Measurements from ENCODE around the gene UST. TPM values are rescaled to one million over a fixed set of nuclear protein-coding genes. Genes with fewer than 3 reads are reported as not detected.

Gene UST
- total RNA-seq, 4 donors from 2014 or later: 2.9 to 12.0 (median 5.7) TPM

DNA sequence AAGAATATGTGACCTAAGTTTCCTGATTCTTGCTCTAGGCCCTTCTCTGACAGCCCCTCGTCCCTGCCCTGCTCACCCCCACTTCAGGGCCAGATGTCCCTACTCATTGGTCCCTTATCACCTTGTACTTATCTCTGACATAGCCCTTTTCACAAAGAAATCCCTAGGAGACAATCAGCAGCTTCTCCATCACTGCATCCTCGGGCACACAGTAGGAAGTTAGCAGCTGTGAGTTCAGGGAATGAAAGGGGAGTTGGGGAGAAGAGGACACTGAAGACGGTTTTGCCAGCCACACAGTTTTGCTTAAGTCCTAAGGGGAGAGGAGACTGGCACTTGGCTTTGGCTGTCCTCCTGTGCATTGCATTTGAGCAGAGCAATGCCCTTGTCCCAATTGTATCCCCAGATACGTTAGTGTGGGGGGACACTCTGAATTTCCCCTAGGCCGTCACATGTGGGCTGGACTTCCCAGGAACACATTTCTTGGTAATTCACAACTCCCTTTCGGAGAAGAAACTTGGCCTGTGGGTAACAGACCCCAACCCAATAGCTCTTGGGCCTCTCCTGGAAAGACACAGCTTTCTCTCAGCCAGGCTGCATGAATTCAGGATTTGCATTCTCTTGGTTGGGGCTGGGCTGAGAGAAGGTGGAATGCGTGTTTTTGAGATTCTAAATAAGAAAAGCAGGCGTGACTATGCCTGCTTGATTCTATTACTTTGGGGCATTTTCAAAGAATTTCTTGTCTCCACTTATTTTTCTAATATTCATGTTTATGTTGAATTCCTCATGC is 177.6 kb downstream of the UST start:
- TF ChIP-seq, protein P1, sequence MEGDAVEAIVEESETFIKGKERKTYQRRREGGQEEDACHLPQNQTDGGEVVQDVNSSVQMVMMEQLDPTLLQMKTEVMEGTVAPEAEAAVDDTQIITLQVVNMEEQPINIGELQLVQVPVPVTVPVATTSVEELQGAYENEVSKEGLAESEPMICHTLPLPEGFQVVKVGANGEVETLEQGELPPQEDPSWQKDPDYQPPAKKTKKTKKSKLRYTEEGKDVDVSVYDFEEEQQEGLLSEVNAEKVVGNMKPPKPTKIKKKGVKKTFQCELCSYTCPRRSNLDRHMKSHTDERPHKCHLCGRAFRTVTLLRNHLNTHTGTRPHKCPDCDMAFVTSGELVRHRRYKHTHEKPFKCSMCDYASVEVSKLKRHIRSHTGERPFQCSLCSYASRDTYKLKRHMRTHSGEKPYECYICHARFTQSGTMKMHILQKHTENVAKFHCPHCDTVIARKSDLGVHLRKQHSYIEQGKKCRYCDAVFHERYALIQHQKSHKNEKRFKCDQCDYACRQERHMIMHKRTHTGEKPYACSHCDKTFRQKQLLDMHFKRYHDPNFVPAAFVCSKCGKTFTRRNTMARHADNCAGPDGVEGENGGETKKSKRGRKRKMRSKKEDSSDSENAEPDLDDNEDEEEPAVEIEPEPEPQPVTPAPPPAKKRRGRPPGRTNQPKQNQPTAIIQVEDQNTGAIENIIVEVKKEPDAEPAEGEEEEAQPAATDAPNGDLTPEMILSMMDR (IDR thresholded peaks at IDR 0.05): no peak
- no peak for TF ChIP-seq POLR2A (IDR thresholded peaks at IDR 0.05)
- Histone ChIP-seq H3K4me1 (no peaks in the 10 kb centered on the region), H3K9me3 (no peaks in the 10 kb centered on the region), H3K27me3 (no peaks in the 10 kb centered on the region), H3K36me3 (no peaks in the 10 kb centered on the region), H3K27ac (no peak overlapping the region), H3K4me3 (no peak overlapping the region)
- WGBS, 2 donors: 84 to 90% methylated on average over 6 to 8 of the region's 8 CpGs
- no peak for DNase-seq
- intact Hi-C loops (cut with DNase I): no loop called here

DNA sequence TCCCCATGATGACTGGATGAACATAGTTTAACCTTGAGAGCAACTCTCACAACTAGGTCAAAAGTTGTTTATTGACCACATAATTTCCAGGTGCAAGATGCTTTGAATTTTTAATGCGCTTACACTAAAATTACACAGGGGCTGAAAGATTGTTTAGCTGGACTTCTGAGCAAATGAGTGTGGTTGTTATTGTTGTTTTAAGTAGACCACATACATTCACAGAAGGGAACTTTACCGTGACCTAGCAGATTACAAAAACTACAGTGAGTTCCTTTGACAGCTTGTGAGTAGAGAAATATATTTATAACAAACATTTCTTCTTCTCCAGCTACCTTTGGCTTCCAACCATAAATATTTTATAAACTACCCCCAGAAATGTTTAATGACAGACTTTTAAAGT is 178.9 kb downstream of the UST start:
- intact Hi-C loops (cut with DNase I): no loop called here
- no peak for DNase-seq
- Histone ChIP-seq H3K4me1 (no peaks in the 10 kb centered on the region), H3K27ac (no peak overlapping the region), H3K36me3 (no peaks in the 10 kb centered on the region), H3K4me3 (no peak overlapping the region), H3K9me3 (no peaks in the 10 kb centered on the region), H3K27me3 (no peaks in the 10 kb centered on the region)
- WGBS, 2 donors: 54 to 83% methylated on average over 2 of the region's 2 CpGs
- TF ChIP-seq, protein P1 (IDR thresholded peaks at IDR 0.05): no peak
- TF ChIP-seq POLR2A (IDR thresholded peaks at IDR 0.05): no peak

DNA sequence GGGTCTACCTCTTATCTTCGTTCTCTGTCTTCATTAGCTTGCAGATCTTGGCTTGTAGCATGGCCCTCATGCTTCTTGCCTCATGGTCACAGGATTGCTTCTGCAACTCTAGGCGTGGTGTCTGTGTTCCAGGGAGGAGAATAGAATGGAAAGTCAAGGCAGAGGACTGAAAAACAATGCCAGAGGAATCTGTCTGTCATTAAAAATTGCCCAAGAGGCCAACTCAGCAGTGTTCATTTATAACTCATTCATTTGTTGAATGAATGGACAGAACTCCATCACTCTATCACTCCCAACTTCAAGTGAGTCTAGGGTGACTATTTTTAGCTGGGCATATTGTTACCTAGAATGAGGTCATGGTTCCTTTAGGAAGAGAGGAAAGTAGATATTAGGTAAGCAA is 179.6 kb downstream of the UST start:
- intact Hi-C loops (cut with DNase I): no loop called here
- no peak for DNase-seq

DNA sequence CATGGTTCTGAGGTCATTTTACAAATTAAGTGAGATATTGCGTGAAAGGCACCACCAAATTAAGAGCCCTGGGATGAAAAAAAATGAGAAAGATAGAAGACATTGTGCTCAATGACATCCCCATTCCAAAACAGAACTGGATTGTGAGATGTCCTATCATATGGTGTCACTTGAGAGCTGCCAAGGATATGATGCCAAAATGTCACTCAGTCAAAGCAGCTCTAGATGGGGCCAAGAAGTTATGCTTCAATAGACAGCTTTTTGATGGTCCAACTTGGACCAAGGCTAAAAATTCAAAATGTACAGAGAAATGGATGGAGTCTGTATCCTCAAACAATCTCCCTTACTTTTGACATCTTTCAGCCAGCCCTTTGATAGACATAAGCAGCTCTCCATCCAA is 180.8 kb downstream of the UST start:
- Histone ChIP-seq H3K4me3 (no peak overlapping the region), H3K4me1 (no peaks in the 10 kb centered on the region), H3K27ac (no peak overlapping the region), H3K36me3 (no peaks in the 10 kb centered on the region), H3K9me3 (no peaks in the 10 kb centered on the region), H3K27me3 (no peaks in the 10 kb centered on the region)
- intact Hi-C loops (cut with DNase I): no loop called here
- 100% methylated on average over 1 of the region's 1 CpG for WGBS, 2 donors
- DNase-seq: no peak
- TF ChIP-seq, protein P1 (IDR thresholded peaks at IDR 0.05): no peak
- no peak for TF ChIP-seq POLR2A (IDR thresholded peaks at IDR 0.05)

More for the DNA sequence above, 179.6 kb downstream of the UST start:
- H3K27me3 ChIP-seq: no peaks in the 10 kb centered on the region
- no peaks in the 10 kb centered on the region for H3K36me3 ChIP-seq
- no peaks in the 10 kb centered on the region for H3K9me3 ChIP-seq
- TF ChIP-seq POLR2A (IDR thresholded peaks at IDR 0.05): no peak
- TF ChIP-seq, protein P1 (IDR thresholded peaks at IDR 0.05): no peak
- no peaks in the 10 kb centered on the region for H3K4me1 ChIP-seq
- no peak overlapping the region for H3K4me3 ChIP-seq
- H3K27ac ChIP-seq: no peak overlapping the region
- 75 to 97% methylated on average over 2 of the region's 2 CpGs for WGBS, 2 donors

DNA sequence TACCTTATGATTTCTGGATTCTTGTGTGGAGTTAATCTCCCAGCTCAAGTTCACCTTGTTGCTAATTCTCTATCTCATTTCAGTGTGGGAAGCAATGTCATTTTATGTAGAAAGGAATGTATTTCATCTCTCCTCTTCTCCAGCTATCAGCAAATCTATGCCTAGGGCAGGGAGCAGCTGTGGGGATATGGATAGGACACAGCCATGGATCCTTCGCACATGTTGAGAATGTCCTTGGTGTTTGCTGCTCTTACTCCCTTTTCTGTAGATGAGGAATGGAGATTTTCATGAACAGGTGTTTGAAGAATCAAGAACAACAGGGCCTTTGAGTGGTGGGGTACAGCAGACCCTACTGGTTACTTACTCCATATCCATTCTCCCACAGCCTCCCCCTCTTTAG is 182.0 kb downstream of the UST start:
- no peak for DNase-seq
- intact Hi-C loops (cut with DNase I): no loop called here
- H3K4me1 ChIP-seq: peaks cover 0 to 5% (median 0%) of the 10 kb centered on the region in 3 donors
- no peaks in the 10 kb centered on the region for H3K27me3 ChIP-seq
- H3K4me3 ChIP-seq: no peak overlapping the region
- no peaks in the 10 kb centered on the region for H3K36me3 ChIP-seq
- H3K9me3 ChIP-seq: no peaks in the 10 kb centered on the region
- 91% methylated on average over 1 of the region's 1 CpG for WGBS, 2 donors
- no peak for TF ChIP-seq POLR2A (IDR thresholded peaks at IDR 0.05)
- TF ChIP-seq, protein P1 (IDR thresholded peaks at IDR 0.05): no peak
- H3K27ac ChIP-seq: no peak overlapping the region

All from esophagus squamous epithelium (tissue), 5 donors.